ENCODE results near the gene HYDIN.

GRCh38 chr16:70808371-70808770, 422.2 kb downstream of the HYDIN start:
- TF ChIP-seq EZH2 (IDR thresholded peaks at IDR 0.05; ENCODE audit: borderline replicate concordance) (no peak), CTCF (IDR thresholded peaks at IDR 0.05; ENCODE audit: poor library complexity) (no peak)
